ENCODE measurements around the gene TSC22D4.
"Not testable (repeated sequence)": the region's sequence is repeated elsewhere in the genome, so short reads cannot be mapped to it uniquely, and the experiment has no call there.

- not testable (repeated sequence) for TF ChIP-seq CTCF, POLR2AphosphoS5 (IDR thresholded peaks at IDR 0.05)
These were observed 49.3 kb upstream of the TSC22D4 start for GRCh38 chr7:100528108-100528866.
